Pancreas (tissue), 10 donors: ENCODE measurements around the gene HTT. TPM values are rescaled to one million over a fixed set of nuclear protein-coding genes. Genes with fewer than 3 reads are reported as not detected.
A peak's percentile ranks its signal among the peaks of the same experiment; 100 is the strongest.

Source experiments
- ATAC-seq, 4 donors: fragments of 200-7000 bp; cut with Tn5 transposase; one replicate each; pipeline versions ENCODE4 v1.8.0 to v1.9.1; 2020; ENCODE audit warnings: mild to moderate bottlenecking in 4 of 4, moderate library complexity in 4 of 4
- DNase-seq, 6 donors: peaks; one replicate each; pipeline ENCODE4 v3.0.0-alpha.2; 2020
- FAIRE-seq: peaks from 2 replicates; lab custom pipeline; 2012; peaks lifted over from hg19 to GRCh38; lab: Jason Lieb, UNC
- H3K27ac ChIP-seq, 4 donors: fragments of 200-600 bp; sonication (generic); 1 replicate in 3 of 4; 2 replicates in 1 of 4; pipeline versions ENCODE4 v1.5.0 to v1.8.0; 2020
- H3K27me3 ChIP-seq, 4 donors: fragments of 200-600 bp; one replicate each; pipeline ENCODE4 v1.8.0; 2021
- H3K36me3 ChIP-seq, 3 donors: fragments of 200-600 bp; sonication (generic) in 1 of 3; one replicate each; pipeline versions ENCODE4 v1.5.0 to v1.8.0; 2020 to 2021
- H3K4me1 ChIP-seq, 3 donors: fragments of 200-600 bp; one replicate each; pipeline ENCODE4 v1.8.0; 2021
- H3K4me3 ChIP-seq, 4 donors: fragments of 200-600 bp; sonication (generic) in 2 of 4; one replicate each; pipeline versions ENCODE4 v1.5.0 to v1.8.0; 2020 to 2021
- H3K9me3 ChIP-seq, 4 donors: fragments of 200-600 bp; one replicate each; pipeline ENCODE4 v1.8.0; 2021
- WGBS, 2 donors: extraction: QIAGEN DNeasy Blood & Tissue Kit; methylation state at CpG; one replicate each; pipeline ENCODE4 v1.1.7; 2013; 5-methylcytosine and 5-hydroxymethylcytosine counted together
- intact Hi-C, 3 donors: fragments of 100-400 bp; cut with DNase I; formaldehyde crosslinking; loops; one replicate each; pipeline versions ENCODE4 v1.11.1 to v1.14.2; 2022
- polyA plus RNA-seq, 2 donors: library from polyadenylated mRNA; stranded (reverse); fragments of 200-250 nt; gene quantifications; one replicate each; pipeline ENCODE4 v1.2.3, GENCODE V29; 2013
- total RNA-seq, 6 donors: library from RNA; stranded (reverse); fragmentation: NEBNext Ultra II Directional in 4 of 6; extraction: Animal tissue kit (Norgen Biotek cat#: 25700) in 4 of 6; gene quantifications; one replicate each; pipeline versions ENCODE4 v1.2.1 to v1.2.4, GENCODE V29; 2021 to 2023
- TF ChIP-seq, protein P1 (sequence below), 4 donors: fragments of 200-600 bp; sonication (generic) in 3 of 4; IDR thresholded peaks; one replicate each; pipeline versions ENCODE4 v1.5.0 to v1.8.0; 2021; ENCODE audit warnings: antibody characterized with exemption in 4 of 4
- donor health status: healthy with polysubstance abuse.
- donor health status: DM: no; HTN: no; CAD: no; lungs with moderate emphysema.
- donor health status: DM: no; HTN: no; CAD: no.
- donor health status: control.
- donor health status: control.
- donor health status: Bipolar disorder and iron deficiency.
- donor health status: DM: yes; HTN: yes; CAD: no.
- donor health status: DM: no; HTN: no; CAD: no.
- donor health status: DM: no; HTN: no; CAD: no.
- donor health status: DM: yes; HTN: yes; CAD: no.

The HTT gene
- total and polyA plus RNA-seq, 8 donors: 23.1 to 55.2 (median 42.7) TPM

- Histone ChIP-seq H3K36me3 (peaks cover 0 to 7% (median 0%) of the 10 kb centered on the region in 3 donors), H3K27ac (no peak overlapping the region), H3K27me3 (no peaks in the 10 kb centered on the region), H3K4me3 (no peak overlapping the region), H3K4me1 (no peaks in the 10 kb centered on the region), H3K9me3 (no peaks in the 10 kb centered on the region)
- intact Hi-C loops: no loop called here
- WGBS, 2 donors: 91 to 92% methylated on average over 38 of the region's 38 CpGs
- DNase-seq (peak in 3 of 6 donors; percentile 8 to 68 (median 50)), FAIRE-seq (no peak), ATAC-seq (no peak)
- TF ChIP-seq, protein P1, sequence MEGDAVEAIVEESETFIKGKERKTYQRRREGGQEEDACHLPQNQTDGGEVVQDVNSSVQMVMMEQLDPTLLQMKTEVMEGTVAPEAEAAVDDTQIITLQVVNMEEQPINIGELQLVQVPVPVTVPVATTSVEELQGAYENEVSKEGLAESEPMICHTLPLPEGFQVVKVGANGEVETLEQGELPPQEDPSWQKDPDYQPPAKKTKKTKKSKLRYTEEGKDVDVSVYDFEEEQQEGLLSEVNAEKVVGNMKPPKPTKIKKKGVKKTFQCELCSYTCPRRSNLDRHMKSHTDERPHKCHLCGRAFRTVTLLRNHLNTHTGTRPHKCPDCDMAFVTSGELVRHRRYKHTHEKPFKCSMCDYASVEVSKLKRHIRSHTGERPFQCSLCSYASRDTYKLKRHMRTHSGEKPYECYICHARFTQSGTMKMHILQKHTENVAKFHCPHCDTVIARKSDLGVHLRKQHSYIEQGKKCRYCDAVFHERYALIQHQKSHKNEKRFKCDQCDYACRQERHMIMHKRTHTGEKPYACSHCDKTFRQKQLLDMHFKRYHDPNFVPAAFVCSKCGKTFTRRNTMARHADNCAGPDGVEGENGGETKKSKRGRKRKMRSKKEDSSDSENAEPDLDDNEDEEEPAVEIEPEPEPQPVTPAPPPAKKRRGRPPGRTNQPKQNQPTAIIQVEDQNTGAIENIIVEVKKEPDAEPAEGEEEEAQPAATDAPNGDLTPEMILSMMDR (IDR thresholded peaks at IDR 0.05): no peak
Observed at GRCh38 chr4:3252831-3253641, 178.6 kb downstream of the HTT start.

GRCh38 chr4:3253808-3254207 is 179.3 kb downstream of the HTT start:
- Histone ChIP-seq H3K27me3 (no peaks in the 10 kb centered on the region), H3K4me1 (no peaks in the 10 kb centered on the region), H3K36me3 (peaks cover 0 to 7% (median 0%) of the 10 kb centered on the region in 3 donors), H3K4me3 (no peak overlapping the region), H3K27ac (no peak overlapping the region), H3K9me3 (no peaks in the 10 kb centered on the region)
- 90 to 94% methylated on average over 12 to 13 of the region's 13 CpGs for WGBS, 2 donors
- no peak for FAIRE-seq
- ATAC-seq: no peak
- TF ChIP-seq, protein P1 (IDR thresholded peaks at IDR 0.05): no peak
- intact Hi-C loops: no loop called here
- peak in 3 of 6 donors; percentile 5 to 60 (median 52) for DNase-seq

DNA sequence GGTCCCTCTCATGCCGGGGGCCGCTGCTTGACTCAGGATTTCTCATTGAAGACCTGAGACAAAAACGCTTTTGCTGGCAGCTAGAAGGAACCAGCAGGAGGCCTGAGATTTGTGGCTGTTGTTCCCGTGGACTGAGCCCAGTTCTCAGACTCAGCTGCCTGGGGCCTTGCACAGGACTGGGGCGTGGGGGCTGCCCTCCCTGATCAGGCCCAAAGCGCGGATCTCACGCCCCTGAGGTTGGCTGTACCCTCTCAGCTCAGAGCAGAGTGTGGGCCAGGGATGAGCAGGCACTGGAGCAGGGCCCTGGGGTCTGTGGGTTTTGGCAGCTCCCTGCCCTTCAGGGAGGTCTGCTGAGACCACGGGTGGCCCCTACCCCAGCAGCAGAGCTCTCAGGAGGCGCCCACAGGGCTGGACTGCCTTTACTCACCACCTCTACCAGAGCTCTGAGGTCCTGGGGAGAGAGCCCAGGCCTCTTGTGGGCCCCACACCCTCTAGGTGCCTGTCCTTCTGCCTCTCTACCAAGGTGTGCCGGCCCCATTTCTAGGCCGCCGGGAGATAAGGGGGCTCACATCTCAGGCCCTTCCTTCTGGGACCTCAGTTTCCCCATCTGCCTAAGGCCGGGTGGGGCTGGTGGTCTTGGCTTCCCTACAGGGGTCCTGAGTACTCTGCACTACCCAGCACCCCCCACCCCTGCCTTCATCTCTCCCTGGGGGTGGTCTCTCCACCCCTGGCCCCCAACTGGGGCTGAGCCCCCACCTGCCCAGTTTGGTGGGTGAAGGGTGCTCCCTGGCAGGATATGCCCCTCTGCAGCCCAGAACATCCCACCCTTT is 180.0 kb downstream of the HTT start:
- H3K4me1 ChIP-seq: no peaks in the 10 kb centered on the region
- no peak overlapping the region for H3K4me3 ChIP-seq
- FAIRE-seq (no peak), ATAC-seq (no peak), DNase-seq (peak in 2 of 6 donors; percentile 50 to 52)
- peaks cover 0 to 7% (median 0%) of the 10 kb centered on the region in 3 donors for H3K36me3 ChIP-seq
- intact Hi-C loops: no loop called here
- no peak overlapping the region for H3K27ac ChIP-seq
- no peaks in the 10 kb centered on the region for H3K9me3 ChIP-seq
- 94% methylated on average over 13 to 14 of the region's 14 CpGs for WGBS, 2 donors
- H3K27me3 ChIP-seq: no peaks in the 10 kb centered on the region
- TF ChIP-seq, protein P1 (IDR thresholded peaks at IDR 0.05): no peak

- H3K9me3 ChIP-seq: no peaks in the 10 kb centered on the region
- intact Hi-C loops: no loop called here
- TF ChIP-seq, protein P1 (IDR thresholded peaks at IDR 0.05): no peak
- H3K4me3 ChIP-seq: no peak overlapping the region
- FAIRE-seq (no peak), DNase-seq (peak in 4 of 6 donors; percentile 6 to 59 (median 30)), ATAC-seq (no peak)
- 92 to 94% methylated on average over 35 to 36 of the region's 36 CpGs for whole genome bisulfite sequencing, 2 donors
- peaks cover 0 to 7% (median 0%) of the 10 kb centered on the region in 3 donors for H3K36me3 ChIP-seq
- no peak overlapping the region for H3K27ac ChIP-seq
- H3K27me3 ChIP-seq: no peaks in the 10 kb centered on the region
- H3K4me1 ChIP-seq: no peaks in the 10 kb centered on the region
Observed at GRCh38 chr4:3255611-3256186, 181.2 kb downstream of the HTT start.
